K562 (cell line): Measurements from ENCODE around the gene ANO2. TPM values are rescaled to one million over a fixed set of nuclear protein-coding genes. Genes with fewer than 3 reads are reported as not detected.

Experiments
- ATAC-seq: fragments of 200-7000 bp; cut with Tn5 transposase; 3 replicates; pipeline ENCODE4 v1.9.1; 2020; ENCODE audit warnings: moderate library complexity
- BruUV-seq: library from RNA; stranded (reverse); fragments of 400-500 nt; replicated peaks from 2 replicates; lab custom pipeline; 2021; lab: Mats Ljungman, UMichigan
- CTCF ChIA-PET: fragments of 300-600 bp; formaldehyde crosslinking; extraction: SDS; loops from one replicate; lab custom pipeline; 2021; ENCODE audit warnings: low intra/inter-chr PET ratio; lab: Yijun Ruan, JAX
- POLR2A ChIA-PET: fragments of 300-600, 350-650 bp; sonication (Branson Sonifier 250); formaldehyde crosslinking; extraction: SDS; loops from one replicate; lab custom pipeline; 2021; ENCODE audit warnings: antibody characterized with exemption, inconsistent platforms; lab: Yijun Ruan, JAX
- DNase-seq, 4 experiments: peaks; one replicate each; pipeline versions ENCODE4 v3.0.0 to v3.0.0-alpha.2; 2011 to 2018; ENCODE audit warnings: low spot score in 3 of 4, mixed read lengths in 3 of 4; ENCODE audit errors: extremely low read depth in 1 of 4
- FAIRE-seq: peaks from 2 replicates; lab custom pipeline; 2011; peaks lifted over from hg19 to GRCh38; lab: Jason Lieb, UNC
- H2AFZ ChIP-seq: 2 replicates; pipeline ENCODE4 v1.6.0; 2011; ENCODE audit warnings: low read depth, low read length, control low read depth, inconsistent platforms
- H3K27ac ChIP-seq: fragments of 200-600 bp; 3 replicates; pipeline ENCODE4 v1.8.0; 2011; ENCODE audit warnings: low read depth, mild to moderate bottlenecking, control low read depth, inconsistent platforms, low read length, moderate library complexity, mixed read lengths; ENCODE audit errors: extremely low read depth
- H3K27me3 ChIP-seq, 2 experiments: fragments of 300-600 bp in 1 of 2; 2 replicates in 1 of 2; 3 replicates in 1 of 2; pipeline versions ENCODE4 v1.6.0 to v1.8.0; 2011; ENCODE audit warnings: inconsistent platforms in 2 of 2, low read length in 2 of 2, mild to moderate bottlenecking in 1 of 2, mixed read lengths in 1 of 2, moderate library complexity in 1 of 2; ENCODE audit not compliant: control insufficient read depth in 2 of 2, insufficient read depth in 2 of 2
- H3K36me3 ChIP-seq: fragments of 300-600 bp; 3 replicates; pipeline ENCODE4 v1.8.0; 2011; ENCODE audit warnings: mild to moderate bottlenecking, low read length, inconsistent platforms; ENCODE audit not compliant: control insufficient read depth, insufficient read depth
- H3K4me1 ChIP-seq, 2 experiments: fragments of 200-600 bp in 1 of 2; replicated peaks in 1 of 2; 2 replicates in 1 of 2; 3 replicates in 1 of 2; pipeline versions ENCODE4 v1.5.1 to v1.8.0; 2011; ENCODE audit warnings: inconsistent platforms in 2 of 2, low read length in 2 of 2, mild to moderate bottlenecking in 1 of 2, mixed read lengths in 1 of 2, moderate library complexity in 1 of 2; ENCODE audit not compliant: control insufficient read depth in 2 of 2, insufficient read depth in 2 of 2
- H3K4me2 ChIP-seq: 2 replicates; pipeline ENCODE4 v1.6.1; 2011; ENCODE audit warnings: low read length, control low read depth, inconsistent platforms, mixed read lengths; ENCODE audit not compliant: insufficient read depth
- H3K4me3 ChIP-seq: fragments of 200-600 bp; sonication (generic), shearing (Covaris generic); 2 replicates; pipeline ENCODE4 v1.5.1; 2016; ENCODE audit warnings: control low read depth, inconsistent platforms
- H3K79me2 ChIP-seq: fragments of 200-600 bp; 3 replicates; pipeline ENCODE4 v1.8.0; 2011; ENCODE audit warnings: low read length, inconsistent platforms; ENCODE audit not compliant: control insufficient read depth, insufficient read depth
- H3K9ac ChIP-seq, 2 experiments: 2 replicates each; pipeline versions ENCODE4 v1.6.0 to v1.6.1; 2011; ENCODE audit warnings: low read depth in 2 of 2, low read length in 2 of 2, control low read depth in 1 of 2, inconsistent platforms in 1 of 2, mild to moderate bottlenecking in 1 of 2, mixed read lengths in 1 of 2; ENCODE audit not compliant: insufficient read depth in 1 of 2
- H3K9me1 ChIP-seq: one replicate; pipeline ENCODE4 v1.6.0; 2011; ENCODE audit warnings: inconsistent platforms, mild to moderate bottlenecking, low read length, moderate library complexity; ENCODE audit not compliant: control insufficient read depth, insufficient read depth
- H3K9me3 ChIP-seq: replicated peaks from 2 replicates; pipeline ENCODE4 v1.5.1; 2011; ENCODE audit warnings: low read depth, low read length, inconsistent platforms; ENCODE audit not compliant: control insufficient read depth, insufficient read depth
- H4K20me1 ChIP-seq: replicated peaks from 2 replicates; pipeline ENCODE4 v1.6.1; 2011; ENCODE audit warnings: low read length, inconsistent platforms, mixed read lengths; ENCODE audit not compliant: control insufficient read depth, insufficient read depth
- BCL6 ChIP-seq: fragments of 250-450 bp; sonication (Bioruptor Pico); IDR thresholded peaks from 2 replicates; pipeline ENCODE4 v1.4.0; 2020
- BDP1 ChIP-seq: IDR thresholded peaks from 3 replicates; pipeline ENCODE4 v1.6.1; 2011; ENCODE audit not compliant: insufficient read length, insufficient read depth
- BHLHE40 ChIP-seq: IDR thresholded peaks from 2 replicates; pipeline ENCODE4 v1.6.1; 2011; ENCODE audit warnings: low read length, improper control_type of control experiment
- CBFA2T2 ChIP-seq: fragments of 450-650 bp; conservative IDR thresholded peaks from 2 replicates; pipeline ENCODE4 v1.6.1; 2017; ENCODE audit warnings: mild to moderate bottlenecking
- GABPB1 ChIP-seq: sonication (generic); formaldehyde crosslinking; IDR thresholded peaks from 2 replicates; pipeline ENCODE4 v1.8.0; 2022; ENCODE audit warnings: mild to moderate bottlenecking, missing genetic modification reagents
- GATAD2A ChIP-seq: fragments of 450-650 bp; IDR thresholded peaks from 2 replicates; pipeline ENCODE4 v1.6.1; 2017
- JUND ChIP-seq, 2 experiments: IDR thresholded peaks; 2 replicates in 1 of 2; 3 replicates in 1 of 2; pipeline ENCODE4 v1.6.1; 2011; ENCODE audit warnings: borderline replicate concordance in 2 of 2, low read depth in 2 of 2, low read length in 2 of 2, improper control_type of control experiment in 1 of 2, missing biosample characterization in 1 of 2, missing genetic modification characterization in 1 of 2, missing genetic modification reagents in 1 of 2
- KLF13 ChIP-seq: fragments of 450-650 bp; IDR thresholded peaks from 2 replicates; pipeline ENCODE4 v1.6.1; 2016; ENCODE audit warnings: missing genetic modification characterization, low read depth, mild to moderate bottlenecking, missing compliant biosample characterization, moderate library complexity, borderline replicate concordance
- NELFE ChIP-seq: IDR thresholded peaks from 2 replicates; pipeline ENCODE4 v1.6.1; 2011; ENCODE audit warnings: mild to moderate bottlenecking; ENCODE audit not compliant: insufficient read depth, insufficient read length
- POLR2A ChIP-seq: fragments of 450-650 bp; conservative IDR thresholded peaks from 2 replicates; pipeline ENCODE4 v1.6.1; 2016
- SMARCA4 ChIP-seq: fragments of 450-650 bp; IDR thresholded peaks from 2 replicates; pipeline ENCODE4 v1.6.1; 2016
- TARDBP ChIP-seq: fragments of 450-650 bp; IDR thresholded peaks from 2 replicates; pipeline ENCODE4 v1.6.1; 2016
- TCFL5 ChIP-seq: fragments of 250-450 bp; sonication (Bioruptor Pico); conservative IDR thresholded peaks from 2 replicates; pipeline ENCODE4 v1.6.1; 2021; ENCODE audit warnings: mild to moderate bottlenecking, moderate library complexity, matching md5 sums
- TEAD4 ChIP-seq, 2 experiments: sonication (generic) in 1 of 2; formaldehyde crosslinking in 1 of 2; IDR thresholded peaks; 2 replicates each; pipeline versions ENCODE4 v1.6.1 to v1.8.0; 2012 to 2022; ENCODE audit warnings: borderline replicate concordance in 1 of 2, inconsistent platforms in 1 of 2, low read length in 1 of 2, mild to moderate bottlenecking in 1 of 2, missing genetic modification reagents in 1 of 2
- ZNF134 ChIP-seq: fragments of 250-450 bp; sonication (Bioruptor Pico); conservative IDR thresholded peaks from 2 replicates; pipeline ENCODE4 v1.4.0; 2020
- ZNF280A ChIP-seq: fragments of 450-650 bp; IDR thresholded peaks from 2 replicates; pipeline ENCODE4 v1.6.1; 2018; ENCODE audit warnings: mild to moderate bottlenecking, low read depth; ENCODE audit not compliant: partially characterized antibody
- ZNF79 ChIP-seq: fragments of 250-450 bp; sonication (Bioruptor Pico); IDR thresholded peaks from 2 replicates; pipeline ENCODE4 v1.4.0; 2020; ENCODE audit warnings: low read depth, mild to moderate bottlenecking, moderate library complexity
- ZNF830 ChIP-seq: fragments of 250-450 bp; sonication (Bioruptor Pico); IDR thresholded peaks from 2 replicates; pipeline ENCODE4 v1.5.0; 2021; ENCODE audit warnings: mild to moderate bottlenecking
- WGBS: fragments of 100-300 bp; shearing (Covaris generic); methylation state at CpG from one replicate; pipeline ENCODE4 v1.1.6; 2016; ENCODE audit warnings: low coverage, mixed read lengths; ENCODE audit not compliant: insufficient coverage; ENCODE audit errors: missing lambda C conversion rate; 5-methylcytosine and 5-hydroxymethylcytosine counted together
- in situ Hi-C: fragments of 300-500 bp; cut with MboI; formaldehyde crosslinking; loops from 4 replicates; pipeline ENCODE4 v1.15.0; 2018; ENCODE audit warnings: inconsistent platforms, mixed read lengths
- intact Hi-C: fragments of 100-400 bp; cut with micrococcal nuclease; formaldehyde crosslinking; loops from 2 replicates; pipeline ENCODE4 v1.14.2; 2022
- polyA plus RNA-seq, 8 experiments: library from polyadenylated mRNA; depleted of rRNA in 4 of 8; stranded (reverse) in 5 of 8; unstranded in 3 of 8; fragments of >200 nt; fragmentation: Nextera tagmentation in 2 of 8; fragmentation: Illumina TruSeq in 1 of 8; extraction: Ambion mirVana in 2 of 8; extraction: Trizol in 1 of 8; gene quantifications; 2 replicates each; pipeline versions ENCODE4 v1.2.1 to v1.2.3, GENCODE V29; 2011 to 2014; ENCODE audit warnings: inconsistent platforms in 1 of 8, missing spikeins in 1 of 8
- total RNA-seq, 7 experiments: library from RNA; depleted of rRNA in 6 of 7; stranded (reverse); fragments of >200 nt in 6 of 7; fragmentation: Illumina TruSeq in 2 of 7; extraction: Trizol in 2 of 7; gene quantifications; 2 replicates each; pipeline versions ENCODE4 v1.2.1 to v1.2.3, GENCODE V29; 2011 to 2021; ENCODE audit warnings: low replicate concordance in 1 of 7

The ANO2 gene
- total and polyA plus RNA-seq, 9 of the 15 experiments (the other 6 are each of a cell fraction or from before 2014, with no cell fraction given): 0.64 TPM; not detected in 8

- ChIA-PET POLR2A (interaction anchor here (0.6 kb wide), 1 partner anchor 320 kb away, joined by 3 read pairs; no protein-coding TSS in a partner anchor), CTCF (no interaction called here)
- Histone ChIP-seq H4K20me1 (no peaks in the 10 kb centered on the region), H3K4me1 (peaks cover 0 to 2% of the 10 kb centered on the region in 2 experiments; a peak in 2 of 5 replicates), H3K27me3 (peaks cover 3 to 20% of the 10 kb centered on the region in 2 experiments; a peak in 1 of 5 replicates), H3K9me1 (no peaks in the 10 kb centered on the region), H3K36me3 (no peaks in the 10 kb centered on the region), H3K9me3 (no peaks in the 10 kb centered on the region), H2AFZ (no peak overlapping the region), H3K79me2 (no peaks in the 10 kb centered on the region), H3K27ac (no peak overlapping the region), H3K9ac (no peak overlapping the region), H3K4me2 (no peak overlapping the region), H3K4me3 (no peak overlapping the region)
- 4% methylated on average over 5 of the region's 7 CpGs for WGBS
- in situ Hi-C loops: no loop called here
- ATAC-seq (no peak), FAIRE-seq (no peak), DNase-seq (no peak)
- intact Hi-C loops: no loop called here
- no peak for TF ChIP-seq CBFA2T2
- no peak for TF ChIP-seq POLR2A
- no peak for TF ChIP-seq ZNF830 (CRISPR knock-in tag)
- no peak for TF ChIP-seq TARDBP
- TF ChIP-seq NELFE: no peak
- no peak for TF ChIP-seq GABPB1
- TF ChIP-seq BCL6 (CRISPR knock-in tag): no peak
- TF ChIP-seq GATAD2A: no peak
- no peak for TF ChIP-seq TCFL5 (CRISPR knock-in tag)
- TF ChIP-seq BHLHE40: no peak
- no peak for TF ChIP-seq JUND (IDR thresholded peaks at IDR 0.05; ENCODE audit: borderline replicate concordance, low read depth, low read length)
- no peak for TF ChIP-seq JUND (tag; IDR thresholded peaks at IDR 0.05; ENCODE audit: borderline replicate concordance, low read depth, low read length)
- no peak for TF ChIP-seq TEAD4 (IDR thresholded peaks at IDR 0.05; ENCODE audit: low read length)
- TF ChIP-seq TEAD4 (CRISPR knock-in tag; IDR thresholded peaks at IDR 0.05; ENCODE audit: borderline replicate concordance): no peak
- no peak for TF ChIP-seq ZNF79
- no peak for TF ChIP-seq KLF13
- no peak for TF ChIP-seq SMARCA4
- no peak for TF ChIP-seq ZNF280A
- TF ChIP-seq BDP1: no peak
- TF ChIP-seq ZNF134: no peak
- BruUV-seq: no TSS peak
Observed at GRCh38 chr12:5588176-5588575, 356.9 kb downstream of the ANO2 start.
